Measurements from ENCODE around the gene MINDY3.

GRCh38 chr10:15860692-15861201 is 440 bp upstream of the MINDY3 start:
- TF ChIP-seq CTCF (IDR thresholded peaks at IDR 0.05) (no peak), POLR2A (IDR thresholded peaks at IDR 0.05) (no peak)
